ENCODE data around the gene TSPAN12. TPM values are rescaled to one million over a fixed set of nuclear protein-coding genes. Genes with fewer than 3 reads are reported as not detected.

Gene TSPAN12
- total and polyA plus RNA-seq, 2 of the 4 experiments (the other 2 are of a cell fraction): 0.36 to 0.72 TPM

DNA sequence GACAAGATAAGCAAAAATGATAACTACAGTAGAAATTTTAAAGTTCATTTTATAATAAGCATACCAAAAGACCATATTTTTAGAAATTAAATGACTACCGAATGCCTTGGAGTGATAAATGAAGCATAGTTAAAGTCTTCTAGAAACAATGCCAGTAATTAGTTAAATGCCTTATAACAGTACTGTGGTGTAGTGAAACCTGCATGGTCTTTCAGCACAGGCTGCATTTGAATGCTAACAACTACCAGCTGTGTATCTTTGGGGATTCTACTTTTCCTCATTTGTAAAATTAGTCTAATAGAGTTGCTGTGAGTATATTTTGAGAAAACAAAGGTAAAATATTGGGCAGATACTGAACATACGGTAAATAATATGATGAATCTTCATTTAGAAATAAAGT is 25.1 kb downstream of the TSPAN12 start:
- DNase-seq (no peak), ATAC-seq (ENCODE audit: low read depth) (no peak)
- ChIA-PET POLR2A (ENCODE audit: unreplicated experiment) (interaction anchor here (0.5 kb wide), 1 partner anchor 90 kb away, joined by 5 read pairs; no protein-coding TSS in a partner anchor), CTCF (no interaction called here)
- no peak overlapping the region for H3K23ac ChIP-seq (ENCODE audit: low read depth, low read length)
- H4K20me1 ChIP-seq (ENCODE audit: insufficient read depth, low read length): no peaks in the 10 kb centered on the region
- H3K14ac ChIP-seq (replicated peaks; ENCODE audit: low read depth, low read length): no peak overlapping the region
- H3K79me1 ChIP-seq (ENCODE audit: low read depth in 1 of 2, low read length in 2 of 2): no peaks in the 10 kb centered on the region
- H4K91ac ChIP-seq (ENCODE audit: insufficient read depth, low read depth, low read length): no peak overlapping the region
- H2AFZ ChIP-seq (replicated peaks; ENCODE audit: low read length, poor library complexity): no peak overlapping the region
- no peak overlapping the region for H3K4me2 ChIP-seq (ENCODE audit: low read depth, low read length)
- H2BK5ac ChIP-seq (ENCODE audit: low read depth, low read length, poor library complexity, severe bottlenecking): no peak overlapping the region
- H3K4me1 ChIP-seq (ENCODE audit: control insufficient read depth, insufficient read depth, low read length): peaks cover 5% of the 10 kb centered on the region
- no peak overlapping the region for H3K4me3 ChIP-seq (ENCODE audit: insufficient read depth, low read depth, low read length)
- H2BK120ac ChIP-seq (ENCODE audit: low read depth, low read length): peak overlapping the region; percentile 19
- TF ChIP-seq, protein P1, sequence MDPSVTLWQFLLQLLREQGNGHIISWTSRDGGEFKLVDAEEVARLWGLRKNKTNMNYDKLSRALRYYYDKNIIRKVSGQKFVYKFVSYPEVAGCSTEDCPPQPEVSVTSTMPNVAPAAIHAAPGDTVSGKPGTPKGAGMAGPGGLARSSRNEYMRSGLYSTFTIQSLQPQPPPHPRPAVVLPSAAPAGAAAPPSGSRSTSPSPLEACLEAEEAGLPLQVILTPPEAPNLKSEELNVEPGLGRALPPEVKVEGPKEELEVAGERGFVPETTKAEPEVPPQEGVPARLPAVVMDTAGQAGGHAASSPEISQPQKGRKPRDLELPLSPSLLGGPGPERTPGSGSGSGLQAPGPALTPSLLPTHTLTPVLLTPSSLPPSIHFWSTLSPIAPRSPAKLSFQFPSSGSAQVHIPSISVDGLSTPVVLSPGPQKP (IDR thresholded peaks at IDR 0.05; ENCODE audit: borderline replicate concordance, low read depth, low read length): no peak
- dilution Hi-C loops (cut with HindIII; ENCODE audit: low sequenced_read_pairs, unreplicated experiment) (no loop called here), intact Hi-C loops (cut with micrococcal nuclease) (no loop called here), in situ Hi-C loops (cut with MboI; ENCODE audit: low sequenced_read_pairs) (no loop called here)
- H3K9ac ChIP-seq (ENCODE audit: low read depth, low read length): no peak overlapping the region
- no peak overlapping the region for H3K27ac ChIP-seq (ENCODE audit: insufficient read depth, low read length)
- H3K36me3 ChIP-seq (ENCODE audit: control insufficient read depth, insufficient read depth, low read length): peaks cover 7% of the 10 kb centered on the region
- no peak overlapping the region for H4K8ac ChIP-seq (ENCODE audit: low read depth in 2 of 2, low read length in 2 of 2)
- H3K18ac ChIP-seq (ENCODE audit: low read depth, low read length): no peak overlapping the region
- no peak overlapping the region for H3K56ac ChIP-seq (ENCODE audit: extremely low read depth, insufficient read depth, low read length)
- H2AK5ac ChIP-seq (ENCODE audit: low read depth, low read length): no peak overlapping the region
- H2BK15ac ChIP-seq (ENCODE audit: low read depth, low read length): no peak overlapping the region
- peaks cover 3% of the 10 kb centered on the region; the same call in 1 of the 2 replicates for H3K9me1 ChIP-seq (ENCODE audit: insufficient read depth, low read length)
- BruUV-seq (replicated peaks): no TSS peak
- no peaks in the 10 kb centered on the region for H3K9me3 ChIP-seq (ENCODE audit: control insufficient read depth, insufficient read depth, low read length)
- H2AK9ac ChIP-seq (replicated peaks; ENCODE audit: low read depth, low read length, poor library complexity): no peak overlapping the region
- WGBS, 2 experiments (ENCODE audit: extremely low coverage in 2 of 2, insufficient read length in 1 of 2): no CpG with 5 or more reads among the region's 2 CpGs
- no peaks in the 10 kb centered on the region; the same call in 1 of the 2 replicates for H3K27me3 ChIP-seq (ENCODE audit: control insufficient read depth, insufficient read depth, low read length)
- no peak overlapping the region for H4K5ac ChIP-seq (ENCODE audit: low read depth, low read length)
- H2BK20ac ChIP-seq (ENCODE audit: low read depth, low read length): no peak overlapping the region
- no peak overlapping the region for H3K4ac ChIP-seq (ENCODE audit: low read depth, low read length)
